Measurements from ENCODE around the gene TPRG1L. TPM values are rescaled to one million over a fixed set of nuclear protein-coding genes. Genes with fewer than 3 reads are reported as not detected.

Gene TPRG1L
- total RNA-seq, 1 experiment from 2014 or later: 21.9 TPM

GRCh38 chr1:3595949-3596348 is 28.9 kb upstream of the TPRG1L start:
- no peak overlapping the region for H3K4me3 Mint-ChIP-seq (ENCODE audit: unreplicated experiment)
- no peaks in the 10 kb centered on the region for H3K27me3 Mint-ChIP-seq (ENCODE audit: insufficient read depth, unreplicated experiment)
- POLR2A ChIA-PET: no interaction called here
- intact Hi-C loops (cut with micrococcal nuclease): no loop called here
- no peak for DNase-seq (ENCODE audit: unreplicated experiment)
- H3K27ac Mint-ChIP-seq (ENCODE audit: low read depth, unreplicated experiment): no peak overlapping the region
- no peaks in the 10 kb centered on the region for H3K36me3 Mint-ChIP-seq (ENCODE audit: insufficient read depth, unreplicated experiment)
- BruUV-seq (replicated peaks): no TSS peak
- CTCF ChIA-PET: interaction anchor here (0.6 kb wide), 1 partner anchor 180 kb away, joined by 3 read pairs; no protein-coding TSS in a partner anchor
- H3K4me1 Mint-ChIP-seq (ENCODE audit: insufficient read depth, unreplicated experiment): no peaks in the 10 kb centered on the region
- no peak for TF ChIP-seq CTCF (IDR thresholded peaks at IDR 0.05; ENCODE audit: unreplicated experiment)
- no peaks in the 10 kb centered on the region for H3K9me3 Mint-ChIP-seq (ENCODE audit: unreplicated experiment)

DNA sequence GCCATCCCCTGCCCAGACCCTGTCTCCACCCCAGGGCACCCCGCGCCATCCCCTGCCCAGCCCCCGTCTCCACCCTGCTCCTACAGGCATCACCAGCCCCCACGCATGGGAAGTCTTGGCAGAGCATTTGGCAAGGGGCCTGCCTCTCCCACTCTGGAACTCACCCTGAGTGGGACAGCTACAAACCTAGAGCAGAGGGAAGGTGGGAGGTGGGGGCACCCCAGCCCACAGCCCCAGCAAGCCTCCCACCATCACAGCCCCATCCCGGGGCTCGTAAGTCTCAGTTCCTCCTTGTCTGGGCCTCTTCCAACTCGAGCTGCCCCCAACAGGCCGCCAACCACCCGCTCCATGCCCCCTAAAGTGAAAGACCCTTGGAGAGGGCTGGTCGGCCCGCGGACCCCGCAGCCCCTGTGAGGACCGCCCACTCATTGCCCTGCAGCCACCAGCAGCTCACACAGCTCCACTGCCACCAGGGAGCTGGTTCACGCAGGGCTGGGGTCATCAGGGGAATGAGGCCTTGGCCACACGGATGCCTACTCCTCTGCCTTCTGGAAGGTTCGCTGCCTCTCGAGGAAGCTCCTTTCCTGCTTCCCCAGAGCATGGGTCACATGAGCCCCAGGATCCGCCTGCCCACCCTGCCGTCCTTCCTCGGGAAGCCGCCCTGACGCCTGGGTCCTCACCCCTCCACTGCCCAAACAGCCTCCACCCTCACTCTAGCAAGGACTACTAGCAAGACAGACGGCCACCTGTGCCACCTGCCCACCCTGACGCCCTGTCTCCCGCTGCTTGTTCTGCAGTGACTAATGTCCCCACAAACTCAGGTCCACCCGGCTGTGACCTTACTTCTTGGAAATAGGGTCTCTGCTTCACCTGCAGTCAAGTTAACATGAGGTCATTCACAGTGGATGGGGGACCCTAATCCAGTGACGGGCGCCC is 27.9 kb upstream of the TPRG1L start:
- Mint-ChIP-seq H3K4me3 (ENCODE audit: unreplicated experiment) (no peak overlapping the region), H3K9me3 (ENCODE audit: unreplicated experiment) (no peaks in the 10 kb centered on the region), H3K36me3 (ENCODE audit: insufficient read depth, unreplicated experiment) (no peaks in the 10 kb centered on the region), H3K4me1 (ENCODE audit: insufficient read depth, unreplicated experiment) (no peaks in the 10 kb centered on the region), H3K27ac (ENCODE audit: low read depth, unreplicated experiment) (no peak overlapping the region), H3K27me3 (ENCODE audit: insufficient read depth, unreplicated experiment) (no peaks in the 10 kb centered on the region)
- POLR2A ChIA-PET: interaction anchor here (0.7 kb wide), 1 partner anchor 27 kb away, joined by 3 read pairs; no protein-coding TSS in a partner anchor
- DNase-seq (ENCODE audit: unreplicated experiment): no peak
- TF ChIP-seq CTCF (IDR thresholded peaks at IDR 0.05; ENCODE audit: unreplicated experiment): no peak
- CTCF ChIA-PET: no interaction called here
- no TSS peak for BruUV-seq (replicated peaks)
- intact Hi-C loops (cut with micrococcal nuclease): no loop called here

DNA sequence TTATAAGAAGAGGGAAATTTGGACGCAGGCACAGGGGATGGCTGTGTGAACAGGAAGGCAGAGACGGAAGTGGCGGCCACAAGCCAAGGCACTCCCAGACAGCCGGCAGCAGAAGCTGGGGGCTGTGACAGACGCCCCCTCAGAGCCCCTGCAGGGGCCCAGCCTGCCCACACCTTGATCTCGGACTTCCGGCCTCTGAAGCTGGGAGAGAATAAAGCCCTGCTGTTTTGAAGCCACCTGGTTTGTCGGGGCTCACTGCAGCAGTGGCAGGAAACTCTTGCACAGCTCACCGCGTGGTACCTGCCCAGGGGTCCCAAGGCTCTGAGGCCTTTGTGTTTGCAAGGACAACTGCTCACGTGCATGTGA is 27.2 kb upstream of the TPRG1L start:
- H3K4me1 Mint-ChIP-seq (ENCODE audit: insufficient read depth, unreplicated experiment): no peaks in the 10 kb centered on the region
- H3K4me3 Mint-ChIP-seq (ENCODE audit: unreplicated experiment): no peak overlapping the region
- no peak for DNase-seq (ENCODE audit: unreplicated experiment)
- no peak overlapping the region for H3K27ac Mint-ChIP-seq (ENCODE audit: low read depth, unreplicated experiment)
- no peak for TF ChIP-seq CTCF (IDR thresholded peaks at IDR 0.05; ENCODE audit: unreplicated experiment)
- H3K27me3 Mint-ChIP-seq (ENCODE audit: insufficient read depth, unreplicated experiment): no peaks in the 10 kb centered on the region
- ChIA-PET POLR2A (no interaction called here), CTCF (no interaction called here)
- intact Hi-C loops (cut with micrococcal nuclease): no loop called here
- no peaks in the 10 kb centered on the region for H3K9me3 Mint-ChIP-seq (ENCODE audit: unreplicated experiment)
- no TSS peak for BruUV-seq (replicated peaks)
- no peaks in the 10 kb centered on the region for H3K36me3 Mint-ChIP-seq (ENCODE audit: insufficient read depth, unreplicated experiment)

DNA sequence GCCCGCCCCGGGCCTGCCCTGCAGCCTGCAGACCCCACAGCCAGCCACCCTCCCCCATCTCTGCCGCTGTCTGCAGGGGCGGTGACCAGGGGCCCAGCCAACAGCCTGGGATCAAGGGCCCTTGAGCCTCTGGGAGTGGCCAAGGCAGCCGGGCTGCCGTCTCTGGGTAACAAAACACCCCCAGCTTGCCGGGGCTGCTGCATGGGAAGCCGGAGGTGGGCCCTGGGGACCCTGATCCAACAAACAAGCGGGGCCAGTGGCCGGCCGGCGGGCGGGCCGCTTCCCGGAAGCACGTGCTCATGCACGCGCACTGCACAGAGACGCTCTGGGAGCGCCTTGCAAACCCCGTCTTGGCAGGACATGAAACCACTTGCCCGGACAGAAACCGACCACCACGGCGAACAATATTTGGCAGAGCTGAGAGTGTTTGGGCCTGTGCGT is 26.7 kb upstream of the TPRG1L start:
- no TSS peak for BruUV-seq (replicated peaks)
- intact Hi-C loops (cut with micrococcal nuclease): no loop called here
- Mint-ChIP-seq H3K9me3 (ENCODE audit: unreplicated experiment) (no peaks in the 10 kb centered on the region), H3K4me1 (ENCODE audit: insufficient read depth, unreplicated experiment) (no peaks in the 10 kb centered on the region), H3K27me3 (ENCODE audit: insufficient read depth, unreplicated experiment) (no peaks in the 10 kb centered on the region), H3K4me3 (ENCODE audit: unreplicated experiment) (no peak overlapping the region), H3K27ac (ENCODE audit: low read depth, unreplicated experiment) (no peak overlapping the region), H3K36me3 (ENCODE audit: insufficient read depth, unreplicated experiment) (no peaks in the 10 kb centered on the region)
- ChIA-PET POLR2A (no interaction called here), CTCF (no interaction called here)
- DNase-seq (ENCODE audit: unreplicated experiment): no peak
- no peak for TF ChIP-seq CTCF (IDR thresholded peaks at IDR 0.05; ENCODE audit: unreplicated experiment)

All from MCF 10A (cell line).